HEK293 (cell line): ENCODE results near the gene SPDYE4.

ENCODE experiments used
- CTCF ChIP-seq: fragments of 450-650 bp; formaldehyde crosslinking; IDR thresholded peaks from 2 replicates; pipeline ENCODE4 v1.5.1; 2016; ENCODE audit warnings: missing biosample characterization, missing genetic modification characterization
- PBX3 ChIP-seq: sonication (generic); formaldehyde crosslinking; IDR thresholded peaks from 2 replicates; pipeline ENCODE4 v1.8.1; 2022; ENCODE audit warnings: mild to moderate bottlenecking, moderate library complexity, missing genetic modification reagents
- REST ChIP-seq: fragments of 450-650 bp; formaldehyde crosslinking; IDR thresholded peaks from 2 replicates; pipeline ENCODE4 v1.5.1; 2016; ENCODE audit warnings: missing biosample characterization, missing genetic modification characterization
- SETDB1 ChIP-seq: IDR thresholded peaks from one replicate; pipeline ENCODE4 v1.6.1; 2017; ENCODE audit warnings: mild to moderate bottlenecking, low read length, moderate library complexity, mixed read lengths; ENCODE audit not compliant: insufficient read length
- SP2 ChIP-seq: fragments of 450-650 bp; formaldehyde crosslinking; IDR thresholded peaks from 2 replicates; pipeline ENCODE4 v1.5.1; 2016; ENCODE audit warnings: missing biosample characterization, missing genetic modification characterization
- ZBTB17 ChIP-seq: fragments of 450-650 bp; formaldehyde crosslinking; IDR thresholded peaks from 2 replicates; pipeline ENCODE4 v1.5.1; 2016; ENCODE audit warnings: missing biosample characterization, missing genetic modification characterization
- ZBTB26 ChIP-seq: fragments of 450-650 bp; formaldehyde crosslinking; optimal IDR thresholded peaks from 2 replicates; pipeline ENCODE3; 2016; ENCODE audit warnings: missing biosample characterization, mild to moderate bottlenecking, missing genetic modification characterization
- ZNF174 ChIP-seq: fragments of 450-650 bp; formaldehyde crosslinking; IDR thresholded peaks from 2 replicates; pipeline ENCODE4 v1.5.0; 2017; ENCODE audit warnings: missing biosample characterization, mild to moderate bottlenecking, missing genetic modification characterization
- ZNF660 ChIP-seq: fragments of 450-650 bp; IDR thresholded peaks from 2 replicates; pipeline ENCODE4 v1.5.1; 2018; ENCODE audit warnings: missing biosample characterization, mild to moderate bottlenecking, missing genetic modification characterization
- ZNF792 ChIP-seq: fragments of 450-650 bp; formaldehyde crosslinking; IDR thresholded peaks from 2 replicates; pipeline ENCODE4 v1.5.1; 2016; ENCODE audit warnings: missing biosample characterization, missing genetic modification characterization

GRCh38 chr17:8792646-8793045 is 34.3 kb upstream of the SPDYE4 start:
- TF ChIP-seq CTCF (tag by site-specific recombination) (no peak), SETDB1 (no peak), ZBTB17 (tag by site-specific recombination) (no peak), ZBTB26 (tag by site-specific recombination) (no peak), ZNF792 (tag by site-specific recombination) (no peak), PBX3 (CRISPR knock-in tag) (no peak), SP2 (tag by site-specific recombination) (no peak), REST (tag by site-specific recombination) (no peak), ZNF174 (no peak), ZNF660 (tag by site-specific recombination) (no peak)
